ENCODE data around the gene NEUROD1. TPM values are rescaled to one million over a fixed set of nuclear protein-coding genes. Genes with fewer than 3 reads are reported as not detected.

The NEUROD1 gene
- total RNA-seq, 1 donor from 2014 or later, result not detected

DNA sequence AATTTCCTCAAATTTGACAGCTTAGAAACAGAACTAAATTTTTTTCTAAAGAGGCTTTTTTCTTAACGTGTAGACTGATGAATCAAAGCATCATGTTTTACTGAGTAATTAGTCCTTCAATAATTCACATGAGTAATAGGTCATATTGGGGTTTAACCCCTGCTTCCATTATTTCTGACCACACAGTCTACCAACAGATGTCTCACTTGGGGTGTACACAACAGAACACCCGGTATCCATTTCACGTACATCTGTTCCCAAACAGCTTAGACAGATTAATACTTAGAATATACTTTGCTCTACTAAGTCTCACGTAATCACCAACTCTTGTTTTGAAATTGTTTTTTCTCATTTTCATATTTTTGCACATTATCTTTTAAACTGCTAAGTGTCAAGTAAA lies 38.2 kb downstream of the NEUROD1 start:
- ATAC-seq, result no peak
- no peaks in the 10 kb centered on the region for H3K9me3 ChIP-seq
- no peak for DNase-seq
- TF ChIP-seq, protein P1, sequence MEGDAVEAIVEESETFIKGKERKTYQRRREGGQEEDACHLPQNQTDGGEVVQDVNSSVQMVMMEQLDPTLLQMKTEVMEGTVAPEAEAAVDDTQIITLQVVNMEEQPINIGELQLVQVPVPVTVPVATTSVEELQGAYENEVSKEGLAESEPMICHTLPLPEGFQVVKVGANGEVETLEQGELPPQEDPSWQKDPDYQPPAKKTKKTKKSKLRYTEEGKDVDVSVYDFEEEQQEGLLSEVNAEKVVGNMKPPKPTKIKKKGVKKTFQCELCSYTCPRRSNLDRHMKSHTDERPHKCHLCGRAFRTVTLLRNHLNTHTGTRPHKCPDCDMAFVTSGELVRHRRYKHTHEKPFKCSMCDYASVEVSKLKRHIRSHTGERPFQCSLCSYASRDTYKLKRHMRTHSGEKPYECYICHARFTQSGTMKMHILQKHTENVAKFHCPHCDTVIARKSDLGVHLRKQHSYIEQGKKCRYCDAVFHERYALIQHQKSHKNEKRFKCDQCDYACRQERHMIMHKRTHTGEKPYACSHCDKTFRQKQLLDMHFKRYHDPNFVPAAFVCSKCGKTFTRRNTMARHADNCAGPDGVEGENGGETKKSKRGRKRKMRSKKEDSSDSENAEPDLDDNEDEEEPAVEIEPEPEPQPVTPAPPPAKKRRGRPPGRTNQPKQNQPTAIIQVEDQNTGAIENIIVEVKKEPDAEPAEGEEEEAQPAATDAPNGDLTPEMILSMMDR (IDR thresholded peaks at IDR 0.05), result no peak
- H3K4me3 ChIP-seq, result no peak overlapping the region
- intact Hi-C loops (cut with DNase I), result no loop called here
- H3K4me1 ChIP-seq, result no peaks in the 10 kb centered on the region
- no peak overlapping the region for H3K27ac ChIP-seq
- H3K36me3 ChIP-seq, result no peaks in the 10 kb centered on the region
- no peaks in the 10 kb centered on the region for H3K27me3 ChIP-seq

DNA sequence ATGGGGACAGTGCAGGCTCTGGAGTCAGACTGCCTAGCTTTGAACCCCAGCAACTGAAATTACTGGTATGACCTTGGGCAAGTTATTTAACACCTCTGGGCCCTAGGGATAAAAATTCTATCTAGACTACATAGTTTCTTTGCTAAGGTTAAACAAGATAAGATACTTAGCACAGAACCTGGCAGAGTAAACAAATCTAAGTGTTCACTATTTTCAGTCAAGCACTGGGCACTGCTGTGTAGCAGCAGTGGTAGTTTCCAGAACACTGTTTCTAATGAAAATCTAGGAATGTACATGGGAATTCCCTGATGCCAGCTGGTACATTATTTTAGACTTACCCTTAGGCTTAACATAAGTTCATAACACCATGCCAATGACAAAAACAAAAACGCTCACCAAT lies 40.6 kb downstream of the NEUROD1 start:
- intact Hi-C loops (cut with DNase I), result no loop called here
- Histone ChIP-seq H3K36me3 (no peaks in the 10 kb centered on the region), H3K4me3 (no peak overlapping the region), H3K27ac (no peak overlapping the region), H3K4me1 (no peaks in the 10 kb centered on the region), H3K9me3 (no peaks in the 10 kb centered on the region), H3K27me3 (no peaks in the 10 kb centered on the region)
- TF ChIP-seq, protein P1 (IDR thresholded peaks at IDR 0.05), result no peak
- DNase-seq (no peak), ATAC-seq (no peak)

DNA sequence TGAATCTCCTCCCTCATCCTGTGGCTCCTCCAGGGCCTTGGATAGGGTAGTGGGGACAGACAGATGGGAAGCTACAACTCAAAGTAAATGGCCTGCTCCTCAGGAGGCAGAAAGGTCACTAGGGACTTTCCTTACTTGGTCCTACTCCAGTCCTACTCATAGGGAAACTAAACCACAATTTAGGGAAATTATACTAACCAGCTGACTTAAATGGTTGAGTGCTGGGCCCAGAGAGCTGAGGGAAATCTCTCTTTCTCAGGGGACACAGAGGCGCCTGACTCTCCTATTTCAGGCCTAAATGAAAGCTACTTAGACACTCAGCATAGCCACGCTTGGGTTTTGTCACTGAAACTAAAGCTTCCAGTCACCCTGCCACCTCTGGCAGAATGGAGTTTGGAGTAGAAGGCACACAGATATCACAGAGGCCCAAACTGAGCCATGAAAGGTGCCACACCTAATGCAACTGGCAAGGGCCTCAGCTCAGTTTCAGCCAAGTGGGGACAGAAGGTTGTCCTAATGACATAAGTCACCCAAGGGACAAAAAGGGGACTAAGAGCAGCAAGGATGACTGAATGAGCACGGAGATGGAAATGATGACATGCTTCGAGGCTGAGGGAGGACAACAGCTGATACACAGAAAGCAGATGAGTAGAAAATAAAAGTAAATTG lies 47.5 kb downstream of the NEUROD1 start:
- no peak for ATAC-seq

DNA sequence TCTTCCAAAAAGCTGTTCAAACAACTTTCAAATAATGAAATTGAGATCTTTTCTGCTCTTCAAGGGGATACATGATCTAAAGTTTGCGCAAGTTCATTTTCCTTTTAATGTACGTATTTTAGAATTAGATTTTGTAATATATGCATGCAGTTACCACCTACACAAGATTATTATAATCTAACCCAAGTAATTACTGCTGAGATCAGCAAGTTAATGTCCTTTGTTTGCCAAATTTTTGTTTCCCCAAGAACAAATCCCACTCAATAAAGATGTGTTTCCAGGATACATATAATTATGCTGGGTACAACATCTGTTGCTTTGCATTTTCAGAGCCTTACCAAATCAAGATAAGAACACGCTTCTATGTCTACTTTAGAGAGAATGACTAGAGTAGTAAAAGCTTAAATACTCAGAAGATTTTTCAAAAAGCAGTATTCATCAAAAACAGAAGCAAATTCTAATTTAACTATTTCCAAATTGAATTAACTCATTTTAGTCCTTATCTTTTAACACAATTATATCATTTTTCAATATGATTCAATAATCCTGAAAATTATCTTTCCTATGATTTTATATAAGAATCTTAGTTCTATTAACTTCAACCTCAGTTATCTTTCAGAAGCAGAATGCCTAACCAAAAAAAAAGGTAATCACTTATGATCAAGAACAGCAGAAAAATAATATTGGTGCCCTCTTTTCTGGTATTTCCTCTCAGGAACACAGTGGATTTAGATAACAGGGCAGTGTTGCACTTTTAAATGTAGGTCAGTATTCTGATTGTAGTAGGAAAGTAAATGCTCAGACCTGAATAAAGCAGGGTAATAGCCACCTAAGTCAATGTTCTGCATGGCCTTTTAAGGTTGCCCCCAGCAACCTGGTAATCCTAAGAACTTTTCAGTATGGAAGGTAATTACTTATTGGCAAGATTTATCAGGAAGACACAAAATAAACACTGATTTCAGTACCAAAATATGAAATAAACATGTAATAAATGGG lies 51.4 kb downstream of the NEUROD1 start:
- DNase-seq (no peak), ATAC-seq (no peak)
- H3K4me3 ChIP-seq, result no peak overlapping the region
- intact Hi-C loops (cut with DNase I), result no loop called here
- TF ChIP-seq, protein P1 (IDR thresholded peaks at IDR 0.05), result no peak
- peaks cover 4% of the 10 kb centered on the region for H3K27me3 ChIP-seq
- no peak overlapping the region for H3K27ac ChIP-seq
- no peaks in the 10 kb centered on the region for H3K9me3 ChIP-seq
- H3K4me1 ChIP-seq, result no peaks in the 10 kb centered on the region
- no peaks in the 10 kb centered on the region for H3K36me3 ChIP-seq

More for the DNA sequence above, 47.5 kb downstream of the NEUROD1 start:
- H3K27ac ChIP-seq, result no peak overlapping the region
- no peaks in the 10 kb centered on the region for H3K9me3 ChIP-seq
- peaks cover 4% of the 10 kb centered on the region for H3K27me3 ChIP-seq
- DNase-seq, result no peak
- no peak overlapping the region for H3K4me3 ChIP-seq
- intact Hi-C loops (cut with DNase I), result no loop called here
- no peaks in the 10 kb centered on the region for H3K4me1 ChIP-seq
- TF ChIP-seq, protein P1 (IDR thresholded peaks at IDR 0.05), result no peak
- H3K36me3 ChIP-seq, result no peaks in the 10 kb centered on the region

DNA sequence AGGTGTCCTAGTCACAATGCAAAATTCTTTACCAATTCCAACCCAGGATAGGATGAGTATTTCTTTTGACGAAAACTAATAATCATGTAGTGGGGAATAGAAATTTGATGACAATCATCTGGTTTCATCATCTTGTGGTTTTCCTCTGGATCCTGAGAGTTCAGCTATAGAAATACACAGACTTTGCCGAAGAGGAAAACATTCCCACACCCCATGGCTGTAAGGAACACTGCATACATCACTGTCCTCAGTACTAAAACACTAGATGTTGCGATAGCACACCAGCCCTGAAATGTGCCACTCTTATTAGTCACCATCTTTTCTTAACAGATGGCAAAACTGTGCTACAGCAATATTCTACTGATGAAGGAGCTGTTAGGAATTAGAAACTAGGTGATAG lies 52.8 kb downstream of the NEUROD1 start:
- H3K27ac ChIP-seq, result no peak overlapping the region
- peaks cover 4% of the 10 kb centered on the region for H3K27me3 ChIP-seq
- no peaks in the 10 kb centered on the region for H3K4me1 ChIP-seq
- no peaks in the 10 kb centered on the region for H3K9me3 ChIP-seq
- ATAC-seq, result no peak
- TF ChIP-seq, protein P1 (IDR thresholded peaks at IDR 0.05), result no peak
- H3K4me3 ChIP-seq, result no peak overlapping the region
- DNase-seq, result no peak
- no peaks in the 10 kb centered on the region for H3K36me3 ChIP-seq
- intact Hi-C loops (cut with DNase I), result no loop called here

All from upper lobe of right lung (tissue), 1 donor.